HepG2 (cell line): Measurements from ENCODE around the gene ZSWIM8. TPM values are rescaled to one million over a fixed set of nuclear protein-coding genes. Genes with fewer than 3 reads are reported as not detected.

Experiments
- GTF3A ChIP-seq: sonication (generic); formaldehyde crosslinking; conservative IDR thresholded peaks from 2 replicates; pipeline ENCODE4 v1.4.0; 2020; ENCODE audit warnings: mild to moderate bottlenecking, missing genetic modification reagents
- KLF15 ChIP-seq: sonication (generic); formaldehyde crosslinking; IDR thresholded peaks from 2 replicates; pipeline ENCODE4 v1.8.1; 2023; ENCODE audit warnings: borderline replicate concordance, mild to moderate bottlenecking, inconsistent platforms, missing genetic modification reagents, mixed read lengths
- POLR2AphosphoS5 ChIP-seq: IDR thresholded peaks from 2 replicates; pipeline ENCODE4 v1.6.1; 2012; ENCODE audit warnings: low read depth, low read length
- POLR2G ChIP-seq: fragments of 200-400 bp; formaldehyde crosslinking; IDR thresholded peaks from 2 replicates; pipeline ENCODE4 v1.6.1; 2018; ENCODE audit warnings: mild to moderate bottlenecking, low read depth, low read length, moderate library complexity
- ZNF510 ChIP-seq: sonication (generic); formaldehyde crosslinking; IDR thresholded peaks from 2 replicates; pipeline ENCODE4 v1.4.0; 2020; ENCODE audit warnings: low read depth, mild to moderate bottlenecking, missing genetic modification reagents
- ZNF589 ChIP-seq: sonication (generic); formaldehyde crosslinking; conservative IDR thresholded peaks from 2 replicates; pipeline ENCODE4 v1.8.0; 2022; ENCODE audit warnings: mild to moderate bottlenecking, moderate library complexity, missing genetic modification reagents
- polyA plus RNA-seq, 8 experiments: library from polyadenylated mRNA; depleted of rRNA in 3 of 8; stranded (reverse) in 7 of 8; unstranded in 1 of 8; fragments of >200 nt; fragmentation: Illumina TruSeq in 4 of 8; extraction: Trizol in 4 of 8; gene quantifications; 2 replicates each; pipeline versions ENCODE4 v1.2.1 to v1.2.3, GENCODE V29; 2011 to 2016; ENCODE audit warnings: low read depth in 4 of 8, missing spikeins in 1 of 8, mixed read lengths in 1 of 8; ENCODE audit not compliant: insufficient read depth in 1 of 8
- total RNA-seq, 5 experiments: library from RNA; depleted of rRNA; stranded (reverse); fragments of >200 nt; fragmentation: Illumina TruSeq; extraction: Trizol; gene quantifications; 2 replicates each; pipeline ENCODE4 v1.2.3, GENCODE V29; 2016; ENCODE audit warnings: low read depth in 1 of 5
- TF ChIP-seq, protein P1 (sequence below), 2 experiments: sonication (generic) in 1 of 2; formaldehyde crosslinking in 1 of 2; IDR thresholded peaks; 2 replicates each; pipeline versions ENCODE4 v1.4.0 to v1.6.1; 2016 to 2020; ENCODE audit warnings: borderline replicate concordance in 1 of 2, low read depth in 1 of 2, mild to moderate bottlenecking in 1 of 2, missing genetic modification reagents in 1 of 2
- TF ChIP-seq, protein P2 (sequence below): sonication (generic); formaldehyde crosslinking; IDR thresholded peaks from 2 replicates; pipeline ENCODE4 v1.4.0; 2020; ENCODE audit warnings: missing genetic modification reagents

Gene ZSWIM8
- total and polyA plus RNA-seq, 2 of the 13 experiments (the other 11 are each of a cell fraction or from before 2014, with no cell fraction given) = 39.9 to 98.2 TPM

DNA sequence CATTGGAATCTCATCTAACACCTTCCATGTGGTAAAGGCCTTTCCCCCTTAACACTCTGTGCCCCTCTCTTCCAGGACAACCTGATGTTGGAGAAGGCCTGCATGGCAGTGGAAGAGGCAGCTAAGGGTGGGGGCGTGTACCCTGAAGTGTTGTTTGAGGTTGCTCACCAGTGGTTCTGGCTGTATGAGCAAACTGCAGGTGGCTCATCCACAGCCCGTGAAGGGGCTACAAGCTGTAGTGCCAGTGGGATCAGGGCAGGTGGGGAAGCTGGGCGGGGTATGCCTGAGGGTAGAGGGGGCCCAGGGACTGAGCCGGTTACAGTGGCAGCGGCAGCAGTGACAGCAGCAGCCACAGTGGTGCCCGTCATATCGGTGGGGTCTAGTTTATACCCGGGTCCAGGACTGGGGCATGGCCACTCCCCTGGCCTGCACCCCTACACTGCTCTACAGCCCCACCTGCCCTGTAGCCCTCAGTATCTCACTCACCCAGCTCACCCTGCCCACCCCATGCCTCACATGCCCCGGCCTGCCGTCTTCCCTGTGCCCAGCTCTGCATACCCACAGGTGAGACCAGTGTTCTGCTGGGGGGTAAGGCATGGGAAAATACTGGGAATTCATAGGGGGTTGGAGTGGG lies 13.6 kb downstream of the ZSWIM8 start (continued):
- TF ChIP-seq, protein P1, sequence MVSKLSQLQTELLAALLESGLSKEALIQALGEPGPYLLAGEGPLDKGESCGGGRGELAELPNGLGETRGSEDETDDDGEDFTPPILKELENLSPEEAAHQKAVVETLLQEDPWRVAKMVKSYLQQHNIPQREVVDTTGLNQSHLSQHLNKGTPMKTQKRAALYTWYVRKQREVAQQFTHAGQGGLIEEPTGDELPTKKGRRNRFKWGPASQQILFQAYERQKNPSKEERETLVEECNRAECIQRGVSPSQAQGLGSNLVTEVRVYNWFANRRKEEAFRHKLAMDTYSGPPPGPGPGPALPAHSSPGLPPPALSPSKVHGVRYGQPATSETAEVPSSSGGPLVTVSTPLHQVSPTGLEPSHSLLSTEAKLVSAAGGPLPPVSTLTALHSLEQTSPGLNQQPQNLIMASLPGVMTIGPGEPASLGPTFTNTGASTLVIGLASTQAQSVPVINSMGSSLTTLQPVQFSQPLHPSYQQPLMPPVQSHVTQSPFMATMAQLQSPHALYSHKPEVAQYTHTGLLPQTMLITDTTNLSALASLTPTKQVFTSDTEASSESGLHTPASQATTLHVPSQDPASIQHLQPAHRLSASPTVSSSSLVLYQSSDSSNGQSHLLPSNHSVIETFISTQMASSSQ (IDR thresholded peaks at IDR 0.05; ENCODE audit: low read depth) = no peak
- TF ChIP-seq, protein P1 (CRISPR knock-in tag; IDR thresholded peaks at IDR 0.05; ENCODE audit: borderline replicate concordance) = no peak
- TF ChIP-seq POLR2G (peak; percentile 26; the same call in 1 of the 2 replicates), ZNF589 (no peak), ZNF510 (CRISPR knock-in tag) (no peak), POLR2AphosphoS5 (0 out of 2 replicates have a peak, but pooled peaks have one; percentile 22), GTF3A (CRISPR knock-in tag) (no peak), KLF15 (no peak)
- TF ChIP-seq, protein P2, sequence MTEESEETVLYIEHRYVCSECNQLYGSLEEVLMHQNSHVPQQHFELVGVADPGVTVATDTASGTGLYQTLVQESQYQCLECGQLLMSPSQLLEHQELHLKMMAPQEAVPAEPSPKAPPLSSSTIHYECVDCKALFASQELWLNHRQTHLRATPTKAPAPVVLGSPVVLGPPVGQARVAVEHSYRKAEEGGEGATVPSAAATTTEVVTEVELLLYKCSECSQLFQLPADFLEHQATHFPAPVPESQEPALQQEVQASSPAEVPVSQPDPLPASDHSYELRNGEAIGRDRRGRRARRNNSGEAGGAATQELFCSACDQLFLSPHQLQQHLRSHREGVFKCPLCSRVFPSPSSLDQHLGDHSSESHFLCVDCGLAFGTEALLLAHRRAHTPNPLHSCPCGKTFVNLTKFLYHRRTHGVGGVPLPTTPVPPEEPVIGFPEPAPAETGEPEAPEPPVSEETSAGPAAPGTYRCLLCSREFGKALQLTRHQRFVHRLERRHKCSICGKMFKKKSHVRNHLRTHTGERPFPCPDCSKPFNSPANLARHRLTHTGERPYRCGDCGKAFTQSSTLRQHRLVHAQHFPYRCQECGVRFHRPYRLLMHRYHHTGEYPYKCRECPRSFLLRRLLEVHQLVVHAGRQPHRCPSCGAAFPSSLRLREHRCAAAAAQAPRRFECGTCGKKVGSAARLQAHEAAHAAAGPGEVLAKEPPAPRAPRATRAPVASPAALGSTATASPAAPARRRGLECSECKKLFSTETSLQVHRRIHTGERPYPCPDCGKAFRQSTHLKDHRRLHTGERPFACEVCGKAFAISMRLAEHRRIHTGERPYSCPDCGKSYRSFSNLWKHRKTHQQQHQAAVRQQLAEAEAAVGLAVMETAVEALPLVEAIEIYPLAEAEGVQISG (CRISPR knock-in tag) = no peak
